ENCODE data around the gene MARCKSL1.

DNA sequence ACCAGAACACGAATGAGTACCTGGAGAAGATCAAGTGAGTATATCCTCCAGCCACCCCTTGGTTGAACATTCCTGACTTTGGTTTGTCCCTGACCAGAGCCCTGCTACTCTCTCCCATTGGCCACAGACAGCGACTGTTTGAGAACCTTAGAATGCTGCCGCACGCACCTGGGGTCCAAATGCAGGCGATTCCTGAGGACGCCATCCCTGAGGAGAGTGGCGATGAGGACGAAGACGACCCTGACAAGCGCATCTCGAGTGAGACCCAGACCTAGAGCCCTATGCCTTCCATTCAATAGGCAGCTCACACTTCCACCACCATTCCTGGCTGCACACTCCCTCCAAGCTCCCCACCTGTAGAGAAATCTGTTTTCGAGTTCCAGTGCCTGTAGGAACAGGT, 4.5 kb downstream of the MARCKSL1 start:
- TF ChIP-seq POLR2A (IDR thresholded peaks at IDR 0.05): no peak
- TF ChIP-seq, protein P1, sequence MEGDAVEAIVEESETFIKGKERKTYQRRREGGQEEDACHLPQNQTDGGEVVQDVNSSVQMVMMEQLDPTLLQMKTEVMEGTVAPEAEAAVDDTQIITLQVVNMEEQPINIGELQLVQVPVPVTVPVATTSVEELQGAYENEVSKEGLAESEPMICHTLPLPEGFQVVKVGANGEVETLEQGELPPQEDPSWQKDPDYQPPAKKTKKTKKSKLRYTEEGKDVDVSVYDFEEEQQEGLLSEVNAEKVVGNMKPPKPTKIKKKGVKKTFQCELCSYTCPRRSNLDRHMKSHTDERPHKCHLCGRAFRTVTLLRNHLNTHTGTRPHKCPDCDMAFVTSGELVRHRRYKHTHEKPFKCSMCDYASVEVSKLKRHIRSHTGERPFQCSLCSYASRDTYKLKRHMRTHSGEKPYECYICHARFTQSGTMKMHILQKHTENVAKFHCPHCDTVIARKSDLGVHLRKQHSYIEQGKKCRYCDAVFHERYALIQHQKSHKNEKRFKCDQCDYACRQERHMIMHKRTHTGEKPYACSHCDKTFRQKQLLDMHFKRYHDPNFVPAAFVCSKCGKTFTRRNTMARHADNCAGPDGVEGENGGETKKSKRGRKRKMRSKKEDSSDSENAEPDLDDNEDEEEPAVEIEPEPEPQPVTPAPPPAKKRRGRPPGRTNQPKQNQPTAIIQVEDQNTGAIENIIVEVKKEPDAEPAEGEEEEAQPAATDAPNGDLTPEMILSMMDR (IDR thresholded peaks at IDR 0.05): no peak
